Duodenal mucosa (tissue), 2 donors: Measurements from ENCODE around the gene TMCC3.

Source experiments
- H3K27ac ChIP-seq: one replicate; pipeline ENCODE4 v1.7.0; 2013; ENCODE audit warnings: low read depth, low read length
- H3K27me3 ChIP-seq, 2 donors: one replicate each; pipeline ENCODE4 v1.7.0; 2013; ENCODE audit warnings: low read length in 2 of 2, control low read depth in 1 of 2; ENCODE audit not compliant: insufficient read depth in 2 of 2, control insufficient read depth in 1 of 2
- H3K36me3 ChIP-seq, 2 donors: one replicate each; pipeline ENCODE4 v1.7.0; 2013; ENCODE audit warnings: low read length in 2 of 2, control low read depth in 1 of 2; ENCODE audit not compliant: insufficient read depth in 2 of 2, control insufficient read depth in 1 of 2
- H3K4me1 ChIP-seq, 2 donors: one replicate each; pipeline ENCODE4 v1.7.0; 2013; ENCODE audit warnings: low read length in 2 of 2, control low read depth in 1 of 2; ENCODE audit not compliant: insufficient read depth in 2 of 2, control insufficient read depth in 1 of 2
- H3K4me3 ChIP-seq, 2 donors: one replicate each; pipeline ENCODE4 v1.7.0; 2013; ENCODE audit warnings: low read length in 2 of 2, low read depth in 1 of 2
- H3K9ac ChIP-seq, 2 donors: one replicate each; pipeline ENCODE4 v1.7.0; 2013; ENCODE audit warnings: low read length in 2 of 2, low read depth in 1 of 2
- H3K9me3 ChIP-seq, 2 donors: one replicate each; pipeline ENCODE4 v1.7.0; 2013; ENCODE audit warnings: low read length in 2 of 2, control low read depth in 1 of 2; ENCODE audit not compliant: control insufficient read depth in 1 of 2

The TMCC3 gene

GRCh38 chr12:94658931-94659330, 8.6 kb upstream of the TMCC3 start:
- no peak overlapping the region for H3K27ac ChIP-seq
- no peak overlapping the region for H3K4me3 ChIP-seq
- H3K9ac ChIP-seq = no peak overlapping the region
- no peaks in the 10 kb centered on the region for H3K36me3 ChIP-seq
- H3K9me3 ChIP-seq = no peaks in the 10 kb centered on the region
- H3K4me1 ChIP-seq = no peaks in the 10 kb centered on the region
- H3K27me3 ChIP-seq = no peaks in the 10 kb centered on the region

- H3K27ac ChIP-seq = no peak overlapping the region
- H3K9me3 ChIP-seq = no peaks in the 10 kb centered on the region
- no peaks in the 10 kb centered on the region for H3K36me3 ChIP-seq
- no peaks in the 10 kb centered on the region for H3K4me1 ChIP-seq
- no peak overlapping the region for H3K9ac ChIP-seq
- H3K4me3 ChIP-seq = no peak overlapping the region
- no peaks in the 10 kb centered on the region for H3K27me3 ChIP-seq
Measured at GRCh38 chr12:94656556-94656955, 6.2 kb upstream of the TMCC3 start.

GRCh38 chr12:94649349-94650142, 811 bp downstream of the TMCC3 start:
- Histone ChIP-seq H3K27me3 (no peaks in the 10 kb centered on the region), H3K9me3 (no peaks in the 10 kb centered on the region), H3K4me1 (peaks cover 4 to 14% of the 10 kb centered on the region in 2 donors), H3K9ac (peak overlapping the region; percentile 27 to 78), H3K27ac (peak overlapping the region; percentile 5), H3K4me3 (peak overlapping the region; percentile 53 to 76), H3K36me3 (no peaks in the 10 kb centered on the region)

- Histone ChIP-seq H3K27ac (no peak overlapping the region), H3K4me1 (peaks cover 5 to 18% of the 10 kb centered on the region in 2 donors), H3K27me3 (no peaks in the 10 kb centered on the region), H3K4me3 (peak overlapping the region; percentile 53 to 76), H3K36me3 (no peaks in the 10 kb centered on the region), H3K9ac (no peak overlapping the region), H3K9me3 (no peaks in the 10 kb centered on the region)
Measured at GRCh38 chr12:94648578-94648977, 1.8 kb downstream of the TMCC3 start.

- H3K36me3 ChIP-seq = no peaks in the 10 kb centered on the region
- peaks cover 5 to 14% of the 10 kb centered on the region in 2 donors for H3K4me1 ChIP-seq
- peak overlapping the region in 1 of 2 donors; percentile 34 for H3K9ac ChIP-seq
- H3K4me3 ChIP-seq = no peak overlapping the region
- no peaks in the 10 kb centered on the region for H3K9me3 ChIP-seq
- H3K27me3 ChIP-seq = no peaks in the 10 kb centered on the region
- no peak overlapping the region for H3K27ac ChIP-seq
Measured at GRCh38 chr12:94644141-94644979, 6.0 kb downstream of the TMCC3 start.

- Histone ChIP-seq H3K27me3 (no peaks in the 10 kb centered on the region), H3K4me1 (peaks cover 5 to 8% of the 10 kb centered on the region in 2 donors), H3K36me3 (no peaks in the 10 kb centered on the region), H3K27ac (no peak overlapping the region), H3K4me3 (no peak overlapping the region), H3K9me3 (no peaks in the 10 kb centered on the region), H3K9ac (no peak overlapping the region)
Measured at GRCh38 chr12:94643606-94644005, 6.8 kb downstream of the TMCC3 start.

- Histone ChIP-seq H3K27me3 (no peaks in the 10 kb centered on the region), H3K9me3 (no peaks in the 10 kb centered on the region), H3K36me3 (no peaks in the 10 kb centered on the region), H3K4me1 (peaks cover 5 to 8% of the 10 kb centered on the region in 2 donors), H3K4me3 (no peak overlapping the region), H3K27ac (no peak overlapping the region), H3K9ac (no peak overlapping the region)
Measured at GRCh38 chr12:94641283-94641682, 9.1 kb downstream of the TMCC3 start.

GRCh38 chr12:94640134-94640928, 10.0 kb downstream of the TMCC3 start:
- Histone ChIP-seq H3K9ac (no peak overlapping the region), H3K9me3 (no peaks in the 10 kb centered on the region), H3K36me3 (no peaks in the 10 kb centered on the region), H3K27ac (no peak overlapping the region), H3K4me1 (peaks cover 5 to 8% of the 10 kb centered on the region in 2 donors), H3K4me3 (no peak overlapping the region), H3K27me3 (no peaks in the 10 kb centered on the region)

GRCh38 chr12:94638521-94638920, 11.8 kb downstream of the TMCC3 start:
- no peaks in the 10 kb centered on the region for H3K27me3 ChIP-seq
- H3K36me3 ChIP-seq = no peaks in the 10 kb centered on the region
- no peak overlapping the region for H3K27ac ChIP-seq
- H3K4me3 ChIP-seq = no peak overlapping the region
- no peaks in the 10 kb centered on the region for H3K9me3 ChIP-seq
- H3K4me1 ChIP-seq = no peaks in the 10 kb centered on the region
- no peak overlapping the region for H3K9ac ChIP-seq
